ENCODE results near the gene FRMD4A. TPM values are rescaled to one million over a fixed set of nuclear protein-coding genes. Genes with fewer than 3 reads are reported as not detected.
A peak's percentile ranks its signal among the peaks of the same experiment; 100 is the strongest.
"Not testable (repeated sequence)": the region's sequence is repeated elsewhere in the genome, so short reads cannot be mapped to it uniquely, and the experiment has no call there.

Gene FRMD4A
- total RNA-seq, 1 donor from 2014 or later: 28.2 TPM

DNA sequence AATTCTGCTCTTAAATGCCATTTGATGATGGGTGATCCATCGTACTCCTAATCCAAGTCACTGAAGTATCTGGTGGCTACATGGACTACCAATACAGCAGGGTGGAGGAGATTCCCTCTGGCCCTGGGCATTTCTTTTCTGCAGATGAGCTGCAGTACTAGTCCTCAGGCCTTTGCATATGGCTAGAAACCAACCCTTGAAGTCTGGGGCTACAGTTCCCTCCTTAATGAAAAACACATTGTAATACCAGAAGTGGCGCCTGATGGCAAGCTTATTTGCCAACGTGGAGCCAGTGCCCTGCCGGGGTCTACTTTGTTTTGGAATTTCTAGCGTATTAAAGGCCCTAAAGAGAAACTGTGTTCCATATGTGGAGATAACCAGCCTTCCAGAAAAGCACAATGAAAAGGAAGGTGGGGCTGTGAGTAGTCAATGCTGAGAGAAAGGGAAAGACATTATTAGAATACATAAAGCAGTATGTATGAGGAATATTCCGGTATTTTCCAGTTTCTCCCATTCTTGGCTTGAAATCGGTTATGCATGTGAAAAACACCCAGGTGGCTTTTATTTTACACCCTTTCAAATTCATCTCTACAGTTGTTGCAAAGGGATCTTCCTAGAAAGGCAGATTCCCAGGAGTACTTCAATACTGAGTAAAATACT, 375.2 kb downstream of the FRMD4A start:
- Histone ChIP-seq H3K36me3 (ENCODE audit: control insufficient read depth, insufficient read depth, low read length) (no peaks in the 10 kb centered on the region), H3K4me3 (ENCODE audit: low read depth, low read length) (no peak overlapping the region), H3K27me3 (ENCODE audit: control insufficient read depth, insufficient read depth, low read length) (no peaks in the 10 kb centered on the region)
- DNase-seq (ENCODE audit: low read depth): no peak
- TF ChIP-seq, protein P1, sequence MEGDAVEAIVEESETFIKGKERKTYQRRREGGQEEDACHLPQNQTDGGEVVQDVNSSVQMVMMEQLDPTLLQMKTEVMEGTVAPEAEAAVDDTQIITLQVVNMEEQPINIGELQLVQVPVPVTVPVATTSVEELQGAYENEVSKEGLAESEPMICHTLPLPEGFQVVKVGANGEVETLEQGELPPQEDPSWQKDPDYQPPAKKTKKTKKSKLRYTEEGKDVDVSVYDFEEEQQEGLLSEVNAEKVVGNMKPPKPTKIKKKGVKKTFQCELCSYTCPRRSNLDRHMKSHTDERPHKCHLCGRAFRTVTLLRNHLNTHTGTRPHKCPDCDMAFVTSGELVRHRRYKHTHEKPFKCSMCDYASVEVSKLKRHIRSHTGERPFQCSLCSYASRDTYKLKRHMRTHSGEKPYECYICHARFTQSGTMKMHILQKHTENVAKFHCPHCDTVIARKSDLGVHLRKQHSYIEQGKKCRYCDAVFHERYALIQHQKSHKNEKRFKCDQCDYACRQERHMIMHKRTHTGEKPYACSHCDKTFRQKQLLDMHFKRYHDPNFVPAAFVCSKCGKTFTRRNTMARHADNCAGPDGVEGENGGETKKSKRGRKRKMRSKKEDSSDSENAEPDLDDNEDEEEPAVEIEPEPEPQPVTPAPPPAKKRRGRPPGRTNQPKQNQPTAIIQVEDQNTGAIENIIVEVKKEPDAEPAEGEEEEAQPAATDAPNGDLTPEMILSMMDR (IDR thresholded peaks at IDR 0.05; ENCODE audit: insufficient read depth, low read length, poor library complexity, severe bottlenecking): no peak

DNA sequence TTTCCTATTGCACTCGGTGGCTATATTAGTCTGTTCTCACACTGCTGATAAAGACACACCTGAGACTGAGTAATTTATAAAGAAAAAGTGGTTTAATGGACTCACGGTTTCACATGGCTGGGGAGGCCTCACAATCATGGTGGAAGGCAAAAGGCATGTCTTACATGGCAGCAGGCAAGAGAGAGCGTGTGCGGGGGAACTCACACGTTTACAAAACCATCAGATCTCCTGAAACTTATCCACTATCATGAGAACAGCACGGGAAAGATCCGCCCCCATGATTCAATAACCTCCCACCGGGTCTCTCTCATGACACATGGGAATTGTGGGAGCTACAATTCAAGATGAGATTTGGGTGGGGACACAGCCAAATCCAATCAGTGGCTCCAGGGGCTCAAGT, 376.5 kb downstream of the FRMD4A start:
- H3K4me3 ChIP-seq (ENCODE audit: low read depth, low read length); DNase-seq (ENCODE audit: low read depth); H3K36me3 ChIP-seq (ENCODE audit: control insufficient read depth, insufficient read depth, low read length); H3K27me3 ChIP-seq (ENCODE audit: control insufficient read depth, insufficient read depth, low read length): not testable (repeated sequence)

DNA sequence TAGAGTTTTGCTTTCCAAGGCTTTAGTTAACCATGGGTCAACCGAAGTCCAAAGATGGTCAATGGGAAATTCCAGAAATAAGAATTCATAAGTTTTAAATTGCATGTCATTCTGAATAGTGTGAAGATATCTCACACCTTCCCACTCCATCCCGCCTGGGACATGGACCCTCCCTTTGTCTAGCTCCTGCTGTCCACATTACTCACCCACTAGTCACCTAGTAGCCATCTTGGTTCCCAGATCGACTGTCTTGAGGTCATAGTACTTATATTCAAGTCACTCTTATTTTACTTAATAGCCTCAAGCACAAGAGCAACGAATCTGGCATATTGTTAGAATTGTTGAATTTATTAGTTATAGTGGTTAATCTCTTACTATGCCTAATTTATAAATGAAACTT, 377.4 kb downstream of the FRMD4A start:
- no peak for DNase-seq (ENCODE audit: low read depth)
- TF ChIP-seq, protein P1 (IDR thresholded peaks at IDR 0.05; ENCODE audit: insufficient read depth, low read length, poor library complexity, severe bottlenecking): no peak
- no peak overlapping the region for H3K4me3 ChIP-seq (ENCODE audit: low read depth, low read length)
- no peaks in the 10 kb centered on the region for H3K36me3 ChIP-seq (ENCODE audit: control insufficient read depth, insufficient read depth, low read length)
- H3K27me3 ChIP-seq (ENCODE audit: control insufficient read depth, insufficient read depth, low read length): no peaks in the 10 kb centered on the region

DNA sequence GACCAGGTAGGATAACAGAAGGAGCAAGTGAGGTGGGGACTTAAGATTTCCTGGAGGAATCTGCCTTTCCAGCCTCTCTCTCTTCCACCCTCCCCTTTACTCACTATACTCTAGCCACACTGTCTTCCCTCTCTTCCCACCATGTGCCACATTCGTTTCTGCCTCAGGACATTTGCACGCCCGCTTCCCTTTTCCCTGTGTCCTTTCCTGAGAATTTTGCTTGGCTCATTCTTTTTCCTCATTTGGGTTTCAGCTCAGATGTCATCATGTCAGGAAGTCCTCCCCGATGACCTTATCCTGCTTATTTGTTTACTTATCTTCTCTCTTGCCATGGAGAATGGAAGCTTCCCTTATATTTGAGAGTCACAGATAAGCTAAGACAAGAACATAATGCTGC, 380.2 kb downstream of the FRMD4A start:
- no peaks in the 10 kb centered on the region for H3K36me3 ChIP-seq (ENCODE audit: control insufficient read depth, insufficient read depth, low read length)
- TF ChIP-seq, protein P1 (IDR thresholded peaks at IDR 0.05; ENCODE audit: insufficient read depth, low read length, poor library complexity, severe bottlenecking): no peak
- no peak overlapping the region for H3K4me3 ChIP-seq (ENCODE audit: low read depth, low read length)
- no peak for DNase-seq (ENCODE audit: low read depth)
- no peaks in the 10 kb centered on the region for H3K27me3 ChIP-seq (ENCODE audit: control insufficient read depth, insufficient read depth, low read length)

DNA sequence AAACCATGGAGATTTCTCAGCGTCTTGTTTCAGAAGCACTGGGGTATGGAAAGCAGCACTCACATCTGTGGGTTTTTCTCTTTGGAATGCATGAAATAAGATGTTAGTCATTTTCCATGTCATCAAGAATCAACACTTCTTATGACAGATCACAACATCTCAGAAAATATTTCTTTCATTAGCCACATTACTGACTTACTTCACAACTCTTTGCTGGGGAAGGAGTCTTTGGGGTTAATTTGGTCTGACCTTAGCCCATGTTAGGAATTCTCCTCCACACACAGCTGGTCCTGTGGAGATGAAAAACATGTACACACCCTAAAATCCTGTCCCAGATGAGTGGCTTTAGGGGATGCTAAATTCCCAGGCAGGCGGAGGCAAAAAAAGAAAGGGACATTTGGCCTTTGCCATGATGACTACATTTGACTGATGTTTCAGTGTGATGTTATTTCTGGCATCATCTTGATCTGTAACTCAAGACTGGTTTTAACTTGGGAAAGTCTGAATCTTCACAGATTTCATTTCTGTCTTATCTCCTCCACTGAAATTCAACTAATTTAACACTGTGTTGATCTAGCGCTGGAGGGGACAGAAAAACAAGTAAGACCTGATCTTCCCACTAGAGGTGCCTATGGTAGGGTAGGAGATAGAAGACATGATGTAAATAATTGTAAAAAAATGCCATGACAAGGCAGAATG, 380.7 kb downstream of the FRMD4A start:
- peak; percentile 84 for DNase-seq (ENCODE audit: low read depth)
- Histone ChIP-seq H3K27me3 (ENCODE audit: control insufficient read depth, insufficient read depth, low read length) (no peaks in the 10 kb centered on the region), H3K36me3 (ENCODE audit: control insufficient read depth, insufficient read depth, low read length) (no peaks in the 10 kb centered on the region), H3K4me3 (ENCODE audit: low read depth, low read length) (no peak overlapping the region)
- TF ChIP-seq, protein P1 (IDR thresholded peaks at IDR 0.05; ENCODE audit: insufficient read depth, low read length, poor library complexity, severe bottlenecking): no peak

DNA sequence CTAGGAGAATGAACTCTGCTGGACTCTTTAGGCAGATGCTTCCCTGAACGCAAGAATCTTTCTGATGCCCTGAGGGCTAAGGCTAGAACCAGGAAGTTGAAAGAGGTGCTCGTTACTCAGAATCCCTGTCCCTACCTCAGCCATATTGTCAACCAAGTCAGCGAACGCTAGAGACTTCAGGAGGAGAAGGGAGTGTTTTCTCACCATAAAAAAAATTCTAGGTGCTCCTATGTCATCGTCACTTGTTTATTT, 384.6 kb downstream of the FRMD4A start:
- no peak for DNase-seq (ENCODE audit: low read depth)

More for the DNA sequence above, 384.6 kb downstream of the FRMD4A start:
- Histone ChIP-seq H3K36me3 (ENCODE audit: control insufficient read depth, insufficient read depth, low read length) (no peaks in the 10 kb centered on the region), H3K4me3 (ENCODE audit: low read depth, low read length) (no peak overlapping the region), H3K27me3 (ENCODE audit: control insufficient read depth, insufficient read depth, low read length) (no peaks in the 10 kb centered on the region)
- TF ChIP-seq, protein P1 (IDR thresholded peaks at IDR 0.05; ENCODE audit: insufficient read depth, low read length, poor library complexity, severe bottlenecking): no peak
